ENCODE measurements around the gene CBARP. TPM values are rescaled to one million over a fixed set of nuclear protein-coding genes. Genes with fewer than 3 reads are reported as not detected.
A peak's percentile ranks its signal among the peaks of the same experiment; 100 is the strongest.
"Not testable (repeated sequence)": the region's sequence is repeated elsewhere in the genome, so short reads cannot be mapped to it uniquely, and the experiment has no call there.

CBARP gene
- total and polyA plus RNA-seq, 2 of the 4 experiments (the other 2 are of a cell fraction), result 0.18 to 3.9 TPM

DNA sequence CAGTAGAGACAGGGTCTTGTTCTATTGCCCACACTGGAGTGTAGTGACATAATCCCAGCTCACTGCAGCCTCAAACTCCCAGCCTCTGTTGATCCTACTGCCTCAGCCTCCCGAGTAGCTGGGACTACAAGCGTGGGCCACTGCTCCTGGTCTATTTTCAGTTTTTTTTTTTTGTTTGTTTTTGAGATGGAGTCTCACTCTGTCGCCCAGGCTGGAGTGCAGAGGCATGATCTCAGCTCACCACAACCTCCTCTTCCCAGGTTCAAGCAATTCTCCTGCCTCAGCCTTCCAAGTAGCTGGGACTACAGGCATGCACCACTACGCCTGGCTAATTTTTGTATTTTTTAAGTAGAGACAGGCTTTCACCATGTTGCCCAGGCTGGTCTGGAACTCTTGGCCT, 37.2 kb downstream of the CBARP start:
- H2BK5ac ChIP-seq (ENCODE audit: low read depth, low read length, poor library complexity, severe bottlenecking); H3K36me3 ChIP-seq (ENCODE audit: control insufficient read depth, insufficient read depth, low read length); H3K14ac ChIP-seq (replicated peaks; ENCODE audit: low read depth, low read length); H2BK120ac ChIP-seq (ENCODE audit: low read depth, low read length); H3K27me3 ChIP-seq (ENCODE audit: control insufficient read depth, insufficient read depth, low read length); H3K4me3 ChIP-seq (ENCODE audit: insufficient read depth, low read depth, low read length); dilution Hi-C loops (cut with HindIII; ENCODE audit: low sequenced_read_pairs, unreplicated experiment); H3K4ac ChIP-seq (ENCODE audit: low read depth, low read length); H2AFZ ChIP-seq (replicated peaks; ENCODE audit: low read length, poor library complexity); BruUV-seq (replicated peaks); H4K20me1 ChIP-seq (ENCODE audit: insufficient read depth, low read length); H3K4me1 ChIP-seq (ENCODE audit: control insufficient read depth, insufficient read depth, low read length); H4K8ac ChIP-seq (ENCODE audit: low read depth in 2 of 2, low read length in 2 of 2); H3K56ac ChIP-seq (ENCODE audit: extremely low read depth, insufficient read depth, low read length); ATAC-seq (ENCODE audit: low read depth); H3K18ac ChIP-seq (ENCODE audit: low read depth, low read length); H3K4me2 ChIP-seq (ENCODE audit: low read depth, low read length); H4K91ac ChIP-seq (ENCODE audit: insufficient read depth, low read depth, low read length); H3K23ac ChIP-seq (ENCODE audit: low read depth, low read length); DNase-seq; intact Hi-C loops (cut with micrococcal nuclease); H2BK15ac ChIP-seq (ENCODE audit: low read depth, low read length); H3K27ac ChIP-seq (ENCODE audit: insufficient read depth, low read length); H2BK20ac ChIP-seq (ENCODE audit: low read depth, low read length); H3K9ac ChIP-seq (ENCODE audit: low read depth, low read length); H3K9me3 ChIP-seq (ENCODE audit: control insufficient read depth, insufficient read depth, low read length); H4K5ac ChIP-seq (ENCODE audit: low read depth, low read length): not testable (repeated sequence)
- Histone ChIP-seq H2AK9ac (replicated peaks; ENCODE audit: low read depth, low read length, poor library complexity) (peak overlapping the region; percentile 16), H3K79me1 (ENCODE audit: low read depth in 1 of 2, low read length in 2 of 2) (peaks cover 5 to 11% of the 10 kb centered on the region in 2 experiments; a peak in 3 of 4 replicates), H2AK5ac (ENCODE audit: low read depth, low read length) (peak overlapping the region; percentile 39; the same call in 1 of the 2 replicates), H3K9me1 (ENCODE audit: insufficient read depth, low read length) (peaks cover 11% of the 10 kb centered on the region; the same call in 1 of the 2 replicates)
- in situ Hi-C loops (cut with MboI; ENCODE audit: low sequenced_read_pairs), result loop anchor here (5.0 kb wide), 1 partner anchor 93 kb away; no protein-coding TSS in a partner anchor
- CTCF ChIA-PET, result interaction anchor here (0.6 to 1.6 kb wide), 3 partner anchors 87 to 460 kb away, joined by 3 to 6 read pairs (median 3); no protein-coding TSS in a partner anchor
- WGBS, 2 experiments (ENCODE audit: extremely low coverage in 2 of 2, insufficient read length in 1 of 2), result no CpG with 5 or more reads among the region's 4 CpGs
- POLR2A ChIA-PET (ENCODE audit: unreplicated experiment), result interaction anchor here (0.6 kb wide), 1 partner anchor 96 kb away, joined by 3 read pairs; no protein-coding TSS in a partner anchor
